ENCODE data around the gene TEX53.

Gene TEX53

DNA sequence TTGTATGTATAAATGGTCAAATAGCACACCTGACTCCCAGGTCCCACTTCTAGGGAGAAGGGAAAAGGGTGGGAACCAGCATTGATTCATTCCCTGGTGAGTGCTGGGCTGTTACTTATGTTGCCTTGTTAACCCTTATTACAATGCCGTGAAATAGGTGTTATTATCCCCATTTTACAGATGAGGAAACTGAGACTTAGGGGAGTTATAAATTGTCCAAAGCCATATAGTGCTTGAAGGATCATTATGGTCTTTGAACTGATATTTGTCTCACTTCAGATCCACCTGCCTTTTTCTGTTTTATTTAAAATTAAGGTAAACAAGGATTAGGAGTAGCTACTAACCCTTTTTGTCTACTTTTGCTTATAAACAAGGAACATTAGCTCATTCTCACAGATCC lies 30.1 kb downstream of the TEX53 start:
- H3K4me3 ChIP-seq (ENCODE audit: low read depth, low read length) = no peak overlapping the region
- TF ChIP-seq, protein P1, sequence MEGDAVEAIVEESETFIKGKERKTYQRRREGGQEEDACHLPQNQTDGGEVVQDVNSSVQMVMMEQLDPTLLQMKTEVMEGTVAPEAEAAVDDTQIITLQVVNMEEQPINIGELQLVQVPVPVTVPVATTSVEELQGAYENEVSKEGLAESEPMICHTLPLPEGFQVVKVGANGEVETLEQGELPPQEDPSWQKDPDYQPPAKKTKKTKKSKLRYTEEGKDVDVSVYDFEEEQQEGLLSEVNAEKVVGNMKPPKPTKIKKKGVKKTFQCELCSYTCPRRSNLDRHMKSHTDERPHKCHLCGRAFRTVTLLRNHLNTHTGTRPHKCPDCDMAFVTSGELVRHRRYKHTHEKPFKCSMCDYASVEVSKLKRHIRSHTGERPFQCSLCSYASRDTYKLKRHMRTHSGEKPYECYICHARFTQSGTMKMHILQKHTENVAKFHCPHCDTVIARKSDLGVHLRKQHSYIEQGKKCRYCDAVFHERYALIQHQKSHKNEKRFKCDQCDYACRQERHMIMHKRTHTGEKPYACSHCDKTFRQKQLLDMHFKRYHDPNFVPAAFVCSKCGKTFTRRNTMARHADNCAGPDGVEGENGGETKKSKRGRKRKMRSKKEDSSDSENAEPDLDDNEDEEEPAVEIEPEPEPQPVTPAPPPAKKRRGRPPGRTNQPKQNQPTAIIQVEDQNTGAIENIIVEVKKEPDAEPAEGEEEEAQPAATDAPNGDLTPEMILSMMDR (IDR thresholded peaks at IDR 0.05; ENCODE audit: low read depth, low read length) = no peak

DNA sequence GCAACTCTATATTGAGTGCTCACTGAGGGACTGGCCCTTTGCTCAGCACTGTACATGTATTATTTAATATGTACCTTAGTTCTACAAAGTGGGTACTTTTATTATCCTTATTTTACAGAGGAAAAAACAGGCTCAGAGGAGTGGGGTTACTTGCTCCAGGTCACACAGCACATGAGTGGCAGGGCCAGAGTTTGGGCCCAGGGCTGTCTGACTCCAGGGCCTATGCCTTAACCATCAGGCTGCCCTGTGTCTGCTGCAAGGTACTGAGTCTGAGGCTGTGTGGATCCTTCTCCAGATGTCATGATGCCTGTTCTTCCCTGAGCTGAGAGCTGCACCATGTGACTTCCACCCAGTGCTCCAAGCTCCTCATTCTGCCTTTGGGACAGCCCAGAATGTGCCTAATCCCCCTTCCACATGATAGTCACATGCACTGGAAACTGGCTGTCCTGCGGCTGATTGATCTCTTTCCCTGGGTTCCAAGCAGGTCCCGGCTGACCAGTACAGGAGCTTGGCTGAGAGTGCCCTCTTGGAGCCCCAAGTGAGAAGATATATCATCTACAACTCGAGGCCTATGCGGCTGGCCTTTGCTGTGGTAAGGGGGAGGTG lies 31.1 kb downstream of the TEX53 start:
- no peak overlapping the region for H3K4me3 ChIP-seq (ENCODE audit: low read depth, low read length)
- TF ChIP-seq, protein P1 (IDR thresholded peaks at IDR 0.05; ENCODE audit: low read depth, low read length) = no peak

DNA sequence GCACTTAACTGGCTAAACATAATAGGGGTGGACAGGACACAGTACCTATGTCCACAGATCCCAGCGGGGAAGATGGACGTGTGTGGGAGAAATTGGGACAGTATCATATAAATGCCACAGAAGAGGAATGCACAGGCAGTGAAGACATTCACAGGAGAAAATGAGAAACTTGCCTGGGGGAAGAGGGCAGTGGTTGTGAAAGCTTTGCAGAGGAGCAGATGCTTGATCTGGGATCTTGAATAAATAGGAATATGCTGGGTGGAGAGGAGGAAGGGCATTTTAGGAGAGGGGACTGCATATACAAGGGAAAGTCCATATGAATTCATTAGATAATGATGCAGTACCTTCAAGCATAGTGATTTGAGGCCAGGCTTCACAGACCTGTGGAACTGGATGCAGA lies 32.9 kb downstream of the TEX53 start:
- no peak overlapping the region for H3K4me3 ChIP-seq (ENCODE audit: low read depth, low read length)
- TF ChIP-seq, protein P1 (IDR thresholded peaks at IDR 0.05; ENCODE audit: low read depth, low read length) = no peak

DNA sequence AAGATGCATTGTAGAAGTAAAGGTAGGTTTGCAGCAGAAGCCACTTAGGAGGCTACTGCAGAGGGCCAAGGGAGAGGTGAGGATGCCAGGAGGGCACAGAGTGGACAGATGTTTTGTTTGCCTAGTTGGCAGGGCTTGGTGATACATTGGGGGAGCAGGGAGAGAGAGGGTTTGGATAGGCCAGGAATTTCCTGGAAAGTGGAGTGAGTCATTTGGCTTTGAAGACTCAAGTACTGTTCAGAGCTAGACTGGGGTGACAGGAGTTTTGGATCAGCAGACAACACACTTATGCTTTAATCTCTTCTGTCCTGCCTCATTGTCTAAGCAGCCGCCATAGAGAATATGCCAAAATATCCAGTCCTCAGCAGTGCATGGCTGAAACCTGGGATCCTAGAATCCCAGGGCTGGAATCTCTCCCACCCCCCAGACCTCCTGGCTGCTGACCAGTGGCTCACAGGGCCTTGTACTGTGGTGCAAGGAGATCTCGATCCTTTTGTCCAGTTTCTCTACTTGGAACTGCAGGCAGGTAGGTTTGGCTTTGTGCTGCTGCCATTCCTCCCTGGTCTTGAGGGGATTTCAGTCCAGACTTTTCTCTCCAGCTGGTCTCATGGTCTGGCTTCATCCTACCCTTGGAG lies 35.5 kb downstream of the TEX53 start:
- TF ChIP-seq, protein P1 (IDR thresholded peaks at IDR 0.05; ENCODE audit: low read depth, low read length) = no peak

DNA sequence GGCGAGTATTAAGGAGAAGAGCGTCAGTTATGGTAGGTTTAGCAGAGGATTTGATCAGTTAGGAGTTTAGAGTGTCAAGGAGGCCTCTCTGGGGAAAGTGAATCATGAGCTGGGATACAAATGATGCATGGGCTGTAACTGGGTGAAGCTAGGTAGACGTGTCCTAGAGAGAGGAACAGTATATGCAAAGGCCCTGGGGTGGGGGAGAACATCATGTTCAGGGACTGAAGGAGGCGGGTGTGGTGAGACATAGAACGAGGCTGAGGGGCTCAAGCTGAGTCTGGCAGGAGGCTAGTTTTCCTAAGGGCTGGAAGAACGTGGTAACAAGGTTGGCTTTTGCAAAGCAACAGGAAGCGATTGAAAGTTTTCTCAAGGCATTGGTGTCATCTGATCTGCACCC lies 36.0 kb downstream of the TEX53 start:
- TF ChIP-seq, protein P1 (IDR thresholded peaks at IDR 0.05; ENCODE audit: low read depth, low read length) = no peak
- no peak overlapping the region for H3K4me3 ChIP-seq (ENCODE audit: low read depth, low read length)

More for the DNA sequence above, 35.5 kb downstream of the TEX53 start:
- no peak overlapping the region for H3K4me3 ChIP-seq (ENCODE audit: low read depth, low read length)

DNA sequence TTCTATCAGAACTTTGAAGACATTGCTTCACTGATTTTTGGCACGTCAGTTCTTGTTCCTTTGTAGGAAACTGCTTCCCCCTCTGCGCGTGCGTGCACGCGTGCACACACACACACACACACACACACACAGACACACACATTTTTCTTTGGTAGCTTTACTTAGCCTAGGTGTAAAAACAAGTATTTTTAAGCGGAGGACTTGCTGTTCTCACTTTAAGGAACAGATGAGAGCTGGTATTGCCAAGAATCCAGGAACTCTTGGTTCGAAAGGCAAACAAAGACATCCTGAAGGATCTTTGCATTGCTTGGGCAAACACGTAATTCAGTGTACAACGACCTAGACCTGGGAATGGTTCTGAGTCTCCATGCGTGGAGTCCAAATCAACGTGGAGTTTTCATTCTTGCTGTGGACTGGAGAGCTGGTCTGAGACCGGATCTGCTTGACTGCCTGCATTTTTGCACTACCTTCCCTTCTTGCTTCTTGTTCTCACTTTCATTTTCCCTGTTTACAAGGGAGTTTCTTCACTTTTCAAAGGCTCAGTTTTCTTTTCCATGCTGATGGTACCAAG lies 38.3 kb downstream of the TEX53 start:
- TF ChIP-seq, protein P1 (IDR thresholded peaks at IDR 0.05; ENCODE audit: low read depth, low read length) = no peak
- no peak overlapping the region for H3K4me3 ChIP-seq (ENCODE audit: low read depth, low read length)
